Hair follicle dermal papilla cell (primary cell): ENCODE measurements around the gene SS18. TPM values are rescaled to one million over a fixed set of nuclear protein-coding genes. Genes with fewer than 3 reads are reported as not detected.

ENCODE experiments used
- total RNA-seq: library from RNA; depleted of rRNA; stranded (reverse); fragments of >200 nt; gene quantifications from 2 replicates; pipeline ENCODE4 v1.2.3, GENCODE V29; 2012

SS18 gene, protein sequence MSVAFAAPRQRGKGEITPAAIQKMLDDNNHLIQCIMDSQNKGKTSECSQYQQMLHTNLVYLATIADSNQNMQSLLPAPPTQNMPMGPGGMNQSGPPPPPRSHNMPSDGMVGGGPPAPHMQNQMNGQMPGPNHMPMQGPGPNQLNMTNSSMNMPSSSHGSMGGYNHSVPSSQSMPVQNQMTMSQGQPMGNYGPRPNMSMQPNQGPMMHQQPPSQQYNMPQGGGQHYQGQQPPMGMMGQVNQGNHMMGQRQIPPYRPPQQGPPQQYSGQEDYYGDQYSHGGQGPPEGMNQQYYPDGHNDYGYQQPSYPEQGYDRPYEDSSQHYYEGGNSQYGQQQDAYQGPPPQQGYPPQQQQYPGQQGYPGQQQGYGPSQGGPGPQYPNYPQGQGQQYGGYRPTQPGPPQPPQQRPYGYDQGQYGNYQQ
- total RNA-seq: 127 and 149 TPM in 2 replicates

GRCh38 chr18:26090130-26091046 is at the start of gene SS18:
Gene SS18 (minus strand): TSS chr18:26090613. CDS start chr18:26090569, 44 bp downstream.

GRCh38 chr18:26133652-26134051 is 43.2 kb upstream of the SS18 start, which contains the start of gene PSMA8:
Gene PSMA8 (plus strand): TSS chr18:26133869. CDS start chr18:26133966, 97 bp downstream.

Other genes starting within 250 kb of the SS18 start
- gene PSMA8, start 43.3 kb upstream of the SS18 start, total RNA-seq: not detected in 2 replicates
- 3.6 and 5.5 TPM in 2 replicates for gene TAF4B, start 135.8 kb upstream of the SS18 start, total RNA-seq